CD4-positive, CD25-positive, alpha-beta regulatory T cell (primary cell): ENCODE data around the gene CCDC9B. TPM values are rescaled to one million over a fixed set of nuclear protein-coding genes. Genes with fewer than 3 reads are reported as not detected.

Source experiments
- ATAC-seq, 2 donors: fragments of 150-1000 bp; cut with Tn5 transposase; one replicate each; pipeline ENCODE4 v1.10.0; 2021; ENCODE audit warnings: low read depth in 2 of 2, moderate number of reproducible peaks in 2 of 2, moderate library complexity in 1 of 2
- DNase-seq, 3 donors: peaks; one replicate each; pipeline versions ENCODE4 v3.0.0 to v3.0.0-alpha.2; 2012 to 2022; ENCODE audit warnings: mixed read lengths in 1 of 3
- H3K27ac ChIP-seq: one replicate; pipeline ENCODE4 v1.7.0; 2013; ENCODE audit warnings: mild to moderate bottlenecking, low read length; ENCODE audit not compliant: insufficient read depth, poor library complexity, severe bottlenecking
- H3K27me3 ChIP-seq: one replicate; pipeline ENCODE4 v1.7.0; 2013; ENCODE audit warnings: low read length; ENCODE audit not compliant: control insufficient read depth, insufficient read depth
- H3K36me3 ChIP-seq: one replicate; pipeline ENCODE4 v1.7.0; 2013; ENCODE audit warnings: mild to moderate bottlenecking, low read length, moderate library complexity; ENCODE audit not compliant: control insufficient read depth, insufficient read depth
- H3K4me1 ChIP-seq: 2 replicates; pipeline ENCODE4 v1.7.0; 2013; ENCODE audit warnings: mild to moderate bottlenecking, low read length; ENCODE audit not compliant: insufficient read depth, control insufficient read depth, poor library complexity, severe bottlenecking
- H3K4me3 ChIP-seq: one replicate; pipeline ENCODE4 v1.7.0; 2013; ENCODE audit warnings: low read depth, mild to moderate bottlenecking, low read length, moderate library complexity
- H3K9me3 ChIP-seq, 2 experiments: 1 replicate in 1 of 2; 2 replicates in 1 of 2; pipeline ENCODE4 v1.7.0; 2013; ENCODE audit warnings: low read length in 2 of 2, mild to moderate bottlenecking in 1 of 2, moderate library complexity in 1 of 2; ENCODE audit not compliant: control insufficient read depth in 2 of 2
- H3K27ac Mint-ChIP-seq, 3 donors: one replicate each; pipeline ENCODE4 v1.8.0; 2020 to 2022; ENCODE audit warnings: mild to moderate bottlenecking in 3 of 3, mixed read lengths in 3 of 3, moderate library complexity in 2 of 3
- H3K27me3 Mint-ChIP-seq: one replicate; pipeline ENCODE4 v1.8.0; 2022; ENCODE audit warnings: mild to moderate bottlenecking, mixed read lengths
- H3K36me3 Mint-ChIP-seq: one replicate; pipeline ENCODE4 v1.8.0; 2020; ENCODE audit warnings: mixed read lengths
- H3K4me1 Mint-ChIP-seq, 4 donors: one replicate each; pipeline ENCODE4 v1.8.0; 2020 to 2022; ENCODE audit warnings: mixed read lengths in 4 of 4, mild to moderate bottlenecking in 1 of 4
- H3K4me3 Mint-ChIP-seq, 4 donors: one replicate each; pipeline ENCODE4 v1.8.0; 2020 to 2022; ENCODE audit warnings: mild to moderate bottlenecking in 4 of 4, mixed read lengths in 4 of 4, moderate library complexity in 3 of 4
- H3K9me3 Mint-ChIP-seq, 7 donors: one replicate each; pipeline ENCODE4 v1.8.0; 2020 to 2022; ENCODE audit warnings: mixed read lengths in 7 of 7, mild to moderate bottlenecking in 3 of 7, moderate library complexity in 2 of 7
- polyA plus RNA-seq, 4 donors: library from polyadenylated mRNA; unstranded; fragments of 300-500 nt; fragmentation: Illumina TruSeq; gene quantifications; one replicate each; pipeline ENCODE4 v1.2.3, GENCODE V29; 2021
- total RNA-seq: library from RNA; stranded (reverse); gene quantifications from one replicate; pipeline ENCODE4 v1.2.3, GENCODE V29; 2022

The CCDC9B gene
- total and polyA plus RNA-seq, 5 donors from 2014 or later, result 0.10 to 3.7 TPM; not detected in 3

DNA sequence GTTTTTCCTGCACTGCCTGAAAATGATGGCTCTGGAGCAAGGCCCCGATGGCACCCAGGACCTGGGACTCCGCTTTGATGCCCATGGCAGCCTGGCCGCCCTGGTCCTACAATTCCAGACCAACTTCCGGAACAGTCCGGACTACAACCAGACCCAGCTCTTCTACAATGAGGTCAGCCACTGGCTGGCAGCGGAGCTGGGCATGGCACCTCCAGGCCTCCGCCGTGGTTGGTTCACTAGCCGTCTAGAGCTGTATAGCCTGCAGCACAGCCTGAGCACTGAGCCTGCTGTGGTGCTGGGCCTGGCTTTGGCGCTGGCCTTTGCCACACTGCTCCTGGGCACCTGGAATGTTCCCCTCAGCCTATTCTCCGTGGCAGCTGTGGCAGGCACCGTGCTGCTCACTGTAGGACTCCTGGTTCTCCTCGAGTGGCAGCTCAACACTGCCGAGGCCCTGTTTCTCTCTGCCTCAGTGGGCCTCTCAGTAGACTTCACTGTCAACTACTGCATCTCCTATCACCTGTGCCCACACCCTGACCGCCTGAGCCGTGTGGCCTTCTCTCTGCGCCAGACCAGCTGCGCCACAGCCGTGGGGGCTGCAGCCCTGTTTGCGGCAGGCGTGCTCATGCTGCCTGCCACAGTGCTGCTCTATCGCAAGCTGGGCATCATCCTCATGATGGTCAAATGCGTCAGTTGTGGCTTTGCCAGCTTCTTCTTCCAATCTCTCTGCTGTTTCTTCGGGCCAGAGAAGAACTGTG lies 28.2 kb upstream of the CCDC9B start:
- DNase-seq (no peak), ATAC-seq (no peak)
- no peaks in the 10 kb centered on the region for H3K27me3 ChIP-seq
- H3K4me3 Mint-ChIP-seq, result peak overlapping the region; percentile 41 to 77 (median 59)
- H3K9me3 ChIP-seq, result no peaks in the 10 kb centered on the region
- no peaks in the 10 kb centered on the region for H3K36me3 ChIP-seq
- H3K4me1 Mint-ChIP-seq, result peaks cover 5 to 38% (median 13%) of the 10 kb centered on the region in 4 donors
- no peak overlapping the region for H3K27ac ChIP-seq
- H3K36me3 Mint-ChIP-seq, result no peaks in the 10 kb centered on the region
- H3K9me3 Mint-ChIP-seq, result peaks cover 0 to 1% (median 0%) of the 10 kb centered on the region in 7 donors
- no peak overlapping the region for H3K4me3 ChIP-seq
- H3K4me1 ChIP-seq, result peaks cover 22% of the 10 kb centered on the region
- peak overlapping the region in 1 of 3 donors; percentile 23 for H3K27ac Mint-ChIP-seq
- H3K27me3 Mint-ChIP-seq, result no peaks in the 10 kb centered on the region

DNA sequence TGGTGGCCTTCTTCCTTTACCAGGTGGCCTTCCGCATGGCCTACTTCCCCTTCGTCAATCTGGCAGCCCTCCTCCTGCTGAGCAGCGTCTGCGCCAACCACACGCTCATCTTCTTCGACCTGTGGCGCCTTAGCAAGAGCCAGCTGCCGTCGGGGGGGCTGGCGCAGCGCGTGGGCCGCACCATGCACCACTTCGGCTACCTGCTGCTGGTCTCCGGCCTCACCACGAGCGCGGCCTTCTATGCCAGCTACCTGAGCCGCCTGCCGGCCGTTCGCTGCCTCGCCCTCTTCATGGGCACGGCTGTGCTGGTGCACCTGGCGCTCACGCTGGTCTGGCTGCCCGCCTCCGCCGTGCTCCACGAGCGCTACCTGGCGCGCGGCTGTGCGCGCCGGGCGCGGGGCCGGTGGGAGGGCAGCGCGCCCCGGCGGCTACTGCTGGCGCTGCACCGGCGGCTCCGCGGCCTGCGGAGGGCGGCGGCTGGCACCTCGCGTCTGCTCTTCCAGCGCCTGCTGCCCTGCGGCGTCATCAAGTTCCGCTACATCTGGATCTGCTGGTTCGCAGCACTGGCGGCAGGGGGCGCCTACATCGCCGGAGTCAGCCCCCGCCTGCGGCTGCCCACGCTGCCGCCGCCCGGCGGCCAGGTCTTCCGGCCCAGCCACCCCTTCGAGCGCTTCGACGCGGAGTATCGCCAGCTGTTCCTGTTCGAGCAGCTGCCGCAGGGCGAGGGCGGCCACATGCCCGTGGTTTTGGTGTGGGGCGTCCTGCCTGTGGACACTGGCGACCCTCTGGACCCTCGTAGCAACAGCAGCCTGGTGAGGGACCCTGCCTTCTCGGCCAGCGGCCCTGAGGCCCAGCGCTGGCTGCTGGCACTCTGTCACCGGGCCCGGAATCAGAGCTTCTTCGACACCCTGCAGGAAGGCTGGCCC lies 27.2 kb upstream of the CCDC9B start:
- ATAC-seq (peak; percentile 92 to 95), DNase-seq (peak; percentile 79 to 95 (median 90))
- Mint-ChIP-seq H3K4me1 (peaks cover 5 to 42% (median 13%) of the 10 kb centered on the region in 4 donors), H3K9me3 (peaks cover 0 to 1% (median 0%) of the 10 kb centered on the region in 7 donors), H3K36me3 (no peaks in the 10 kb centered on the region), H3K27me3 (no peaks in the 10 kb centered on the region), H3K27ac (peak overlapping the region; percentile 75 to 88 (median 88)), H3K4me3 (peak overlapping the region; percentile 86 to 93 (median 90))
- peaks cover 22% of the 10 kb centered on the region for H3K4me1 ChIP-seq
- no peaks in the 10 kb centered on the region for H3K9me3 ChIP-seq
- H3K36me3 ChIP-seq, result no peaks in the 10 kb centered on the region
- H3K4me3 ChIP-seq, result peak overlapping the region; percentile 39
- peak overlapping the region; percentile 51 for H3K27ac ChIP-seq
- H3K27me3 ChIP-seq, result no peaks in the 10 kb centered on the region

DNA sequence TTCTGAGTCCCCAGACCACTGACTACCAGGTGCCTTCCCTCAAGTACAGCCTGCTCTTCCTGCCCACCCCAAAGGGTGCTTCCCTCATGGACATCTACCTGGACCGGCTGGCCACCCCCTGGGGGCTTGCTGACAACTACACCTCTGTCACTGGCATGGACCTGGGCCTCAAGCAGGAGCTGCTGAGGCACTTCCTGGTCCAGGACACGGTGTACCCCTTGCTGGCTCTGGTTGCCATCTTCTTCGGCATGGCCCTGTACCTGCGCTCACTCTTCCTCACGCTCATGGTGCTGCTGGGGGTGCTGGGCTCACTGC lies 26.6 kb upstream of the CCDC9B start:
- H3K4me3 ChIP-seq, result peak overlapping the region; percentile 39
- no peaks in the 10 kb centered on the region for H3K36me3 ChIP-seq
- H3K9me3 Mint-ChIP-seq, result peaks cover 0 to 1% (median 0%) of the 10 kb centered on the region in 7 donors
- no peaks in the 10 kb centered on the region for H3K27me3 Mint-ChIP-seq
- H3K36me3 Mint-ChIP-seq, result peaks cover 4% of the 10 kb centered on the region
- peak overlapping the region; percentile 75 to 88 (median 88) for H3K27ac Mint-ChIP-seq
- DNase-seq, result no peak
- H3K9me3 ChIP-seq, result no peaks in the 10 kb centered on the region
- H3K27me3 ChIP-seq, result no peaks in the 10 kb centered on the region
- ATAC-seq, result no peak
- H3K4me3 Mint-ChIP-seq, result peak overlapping the region; percentile 86 to 93 (median 90)
- peak overlapping the region; percentile 51 for H3K27ac ChIP-seq
- peaks cover 5 to 44% (median 15%) of the 10 kb centered on the region in 4 donors for H3K4me1 Mint-ChIP-seq
- H3K4me1 ChIP-seq, result peaks cover 22% of the 10 kb centered on the region

DNA sequence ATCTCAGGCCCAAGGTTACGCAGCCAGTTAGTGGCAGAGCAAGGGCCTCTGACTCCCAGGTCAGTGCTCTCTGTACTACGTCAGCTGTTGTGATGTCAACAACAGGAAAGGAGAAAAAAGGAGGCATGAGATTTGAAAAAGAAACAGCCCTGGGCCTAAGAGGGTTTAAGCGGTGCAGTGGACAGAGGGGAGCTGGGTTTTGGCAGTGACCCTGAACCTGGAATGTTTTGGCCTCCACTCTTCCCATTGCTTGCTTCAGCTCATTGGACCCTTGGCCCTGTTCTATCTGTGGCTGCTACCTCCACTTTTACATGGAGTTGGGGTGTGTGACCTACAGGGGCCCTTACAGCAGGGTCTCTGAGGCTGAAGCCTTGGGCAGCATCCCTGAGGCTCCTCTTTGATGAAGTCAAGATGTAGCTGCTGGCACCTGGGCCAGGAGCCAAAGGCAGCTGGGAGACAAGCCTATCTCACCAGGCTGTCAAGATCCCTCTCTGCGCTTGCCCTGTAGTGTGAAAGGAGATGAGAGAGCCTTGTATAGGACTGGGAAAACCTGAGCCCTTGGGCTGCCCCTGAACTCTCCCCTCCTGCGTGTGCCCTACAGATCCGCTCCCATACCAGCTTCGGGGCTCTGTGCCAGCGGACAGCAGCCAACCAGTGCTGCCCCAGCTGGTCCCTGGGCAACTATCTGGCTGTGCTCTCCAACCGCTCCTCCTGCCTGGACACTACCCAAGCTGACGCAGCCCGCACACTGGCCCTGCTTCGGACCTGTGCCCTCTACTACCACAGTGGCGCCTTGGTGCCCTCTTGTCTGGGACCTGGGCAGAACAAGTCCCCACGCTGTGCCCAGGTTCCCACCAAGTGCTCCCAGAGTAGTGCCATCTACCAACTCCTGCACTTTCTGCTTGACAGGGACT lies 26.0 kb upstream of the CCDC9B start:
- peak overlapping the region in 2 of 3 donors; percentile 75 to 88 for H3K27ac Mint-ChIP-seq
- peaks cover 0 to 1% (median 0%) of the 10 kb centered on the region in 7 donors for H3K9me3 Mint-ChIP-seq
- H3K27me3 Mint-ChIP-seq, result no peaks in the 10 kb centered on the region
- Histone ChIP-seq H3K36me3 (no peaks in the 10 kb centered on the region), H3K27ac (no peak overlapping the region), H3K9me3 (no peaks in the 10 kb centered on the region), H3K27me3 (no peaks in the 10 kb centered on the region), H3K4me3 (peak overlapping the region; percentile 39), H3K4me1 (peaks cover 22% of the 10 kb centered on the region)
- ATAC-seq (no peak), DNase-seq (no peak)
- peaks cover 5 to 49% (median 17%) of the 10 kb centered on the region in 4 donors for H3K4me1 Mint-ChIP-seq
- H3K36me3 Mint-ChIP-seq, result peaks cover 8% of the 10 kb centered on the region
- H3K4me3 Mint-ChIP-seq, result peak overlapping the region; percentile 86 to 93 (median 90)

DNA sequence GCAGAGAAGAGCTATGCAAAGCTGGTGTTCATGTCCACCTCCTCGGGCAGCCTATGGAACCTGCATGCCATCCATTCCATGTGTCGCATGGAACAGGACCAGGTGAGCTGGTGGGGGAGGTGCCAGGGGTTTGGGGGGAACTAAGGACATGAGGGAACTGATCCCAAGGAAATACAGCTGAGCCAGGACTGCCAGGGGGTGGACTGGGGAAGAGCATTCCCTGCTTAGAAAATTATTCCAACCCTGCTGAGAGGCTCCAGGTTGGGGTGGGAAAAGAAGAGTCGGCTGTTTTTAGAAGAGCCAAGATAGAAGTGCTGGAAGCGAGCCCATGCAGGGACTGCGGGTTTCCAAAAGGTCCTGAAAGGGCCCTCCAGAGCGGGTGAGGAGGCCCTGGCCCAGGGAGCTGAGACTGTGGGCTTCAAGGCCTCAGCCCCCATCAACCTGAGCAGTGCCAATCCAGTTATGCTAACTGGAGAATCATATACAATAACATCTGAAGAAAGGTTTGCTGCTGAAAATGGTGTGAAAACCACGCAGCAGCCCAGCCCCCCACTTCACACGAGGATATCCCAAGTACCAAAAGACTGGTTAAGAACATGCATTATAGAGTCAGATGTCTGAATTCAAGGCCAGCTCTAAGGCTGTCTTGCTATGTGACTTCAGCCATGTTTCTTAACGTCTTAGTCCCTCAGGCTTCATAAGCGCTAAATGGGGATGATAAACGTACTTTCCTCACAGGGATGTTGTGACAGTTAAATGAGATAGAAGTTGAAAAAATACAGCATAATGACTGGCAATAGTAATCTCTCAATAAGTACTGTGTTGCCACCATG lies 25.1 kb upstream of the CCDC9B start:
- Mint-ChIP-seq H3K36me3 (peaks cover 8% of the 10 kb centered on the region), H3K4me1 (peaks cover 5 to 49% (median 17%) of the 10 kb centered on the region in 4 donors), H3K27me3 (no peaks in the 10 kb centered on the region), H3K4me3 (peak overlapping the region; percentile 48 to 91 (median 72)), H3K9me3 (peaks cover 0 to 1% (median 0%) of the 10 kb centered on the region in 7 donors), H3K27ac (peak overlapping the region in 2 of 3 donors; percentile 9 to 67)
- Histone ChIP-seq H3K27me3 (no peaks in the 10 kb centered on the region), H3K9me3 (no peaks in the 10 kb centered on the region), H3K4me3 (no peak overlapping the region), H3K4me1 (peaks cover 22% of the 10 kb centered on the region), H3K36me3 (no peaks in the 10 kb centered on the region), H3K27ac (no peak overlapping the region)
- no peak for DNase-seq
- no peak for ATAC-seq

DNA sequence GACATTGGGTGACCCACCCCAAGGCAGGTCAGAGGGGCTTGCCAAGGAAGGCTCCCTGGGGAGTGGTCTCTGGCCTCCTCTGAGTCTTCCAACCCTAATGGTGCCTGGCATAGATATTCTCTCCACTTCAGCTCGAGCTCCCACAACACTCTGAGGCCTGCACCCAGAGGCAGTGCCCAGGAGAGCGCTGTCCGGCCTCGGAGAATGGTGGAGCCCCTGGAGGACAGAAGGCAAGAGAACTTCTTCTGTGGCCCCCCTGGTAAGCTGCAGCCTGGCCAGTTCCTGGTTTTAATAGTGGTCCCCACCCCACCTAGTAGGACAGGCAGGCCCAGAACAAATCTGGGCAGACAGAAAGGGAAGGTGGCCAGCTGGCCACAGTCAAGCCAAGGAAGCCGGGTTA lies 24.3 kb upstream of the CCDC9B start:
- Mint-ChIP-seq H3K9me3 (peaks cover 0 to 1% (median 0%) of the 10 kb centered on the region in 7 donors), H3K27ac (no peak overlapping the region), H3K4me3 (peak overlapping the region in 1 of 4 donors; percentile 74), H3K4me1 (peaks cover 5 to 49% (median 17%) of the 10 kb centered on the region in 4 donors), H3K27me3 (no peaks in the 10 kb centered on the region), H3K36me3 (peaks cover 8% of the 10 kb centered on the region)
- no peak overlapping the region for H3K27ac ChIP-seq
- no peaks in the 10 kb centered on the region for H3K27me3 ChIP-seq
- H3K36me3 ChIP-seq, result no peaks in the 10 kb centered on the region
- ATAC-seq (no peak), DNase-seq (no peak)
- no peaks in the 10 kb centered on the region for H3K9me3 ChIP-seq
- no peak overlapping the region for H3K4me3 ChIP-seq
- peaks cover 22% of the 10 kb centered on the region for H3K4me1 ChIP-seq
